Neural cell (in vitro differentiated cells): ENCODE data around the gene CNTN4. TPM values are rescaled to one million over a fixed set of nuclear protein-coding genes. Genes with fewer than 3 reads are reported as not detected.

Experiments used
- H2AFZ ChIP-seq: fragments of 200-600, 300-800 bp; sonication (generic), shearing (Covaris generic); 2 replicates; pipeline ENCODE4 v1.6.0; 2014; ENCODE audit warnings: low read depth, mild to moderate bottlenecking, antibody characterized with exemption, low read length, moderate library complexity
- H3F3A ChIP-seq: fragments of 200-600 bp; shearing (Covaris generic); 2 replicates; pipeline ENCODE4 v1.6.1; 2016; ENCODE audit warnings: mild to moderate bottlenecking, moderate library complexity, mixed read lengths, antibody characterized with exemption, low read length; ENCODE audit not compliant: insufficient read depth, poor library complexity, severe bottlenecking
- H3K27ac ChIP-seq: fragments of 200-600, 300-800 bp; sonication (generic), shearing (Covaris generic); 2 replicates; pipeline ENCODE4 v1.5.1; 2014; ENCODE audit warnings: mild to moderate bottlenecking, low read length, moderate library complexity
- H3K27me3 ChIP-seq: fragments of 300-800, 200-600 bp; sonication (generic), shearing (Covaris generic); 2 replicates; pipeline ENCODE4 v1.6.0; 2014; ENCODE audit warnings: mild to moderate bottlenecking, low read depth, low read length, moderate library complexity; ENCODE audit not compliant: insufficient read depth
- H3K36me3 ChIP-seq: fragments of 300-800, 200-600 bp; sonication (generic), shearing (Covaris generic); 2 replicates; pipeline ENCODE4 v1.5.1; 2014; ENCODE audit warnings: mild to moderate bottlenecking, antibody characterized with exemption, low read length, moderate library complexity; ENCODE audit not compliant: insufficient read depth
- H3K4me2 ChIP-seq: fragments of 300-800, 200-600 bp; sonication (generic), shearing (Covaris generic); 2 replicates; pipeline ENCODE4 v1.6.0; 2014; ENCODE audit warnings: mild to moderate bottlenecking, low read length
- H3K4me3 ChIP-seq: fragments of 300-800, 200-600 bp; sonication (generic), shearing (Covaris generic); 2 replicates; pipeline ENCODE4 v1.5.1; 2014; ENCODE audit warnings: mild to moderate bottlenecking, low read length, moderate library complexity
- H3K79me2 ChIP-seq: fragments of 200-600 bp; shearing (Covaris generic); replicated peaks from 2 replicates; pipeline ENCODE4 v1.6.0; 2014; ENCODE audit warnings: mild to moderate bottlenecking, low read length, moderate library complexity; ENCODE audit not compliant: insufficient read depth
- H3K9ac ChIP-seq: fragments of 300-800, 200-600 bp; sonication (generic), shearing (Covaris generic); 2 replicates; pipeline ENCODE4 v1.6.1; 2016; ENCODE audit warnings: mild to moderate bottlenecking, low read length, mixed read lengths
- H3K9me2 ChIP-seq: fragments of 200-600 bp; shearing (Covaris generic); 2 replicates; pipeline ENCODE4 v1.6.1; 2016; ENCODE audit warnings: mild to moderate bottlenecking, low read length, mixed read lengths; ENCODE audit not compliant: insufficient read depth
- H3K9me3 ChIP-seq: fragments of 200-600, 300-800 bp; sonication (generic), shearing (Covaris generic); 2 replicates; pipeline ENCODE4 v1.6.1; 2016; ENCODE audit warnings: mild to moderate bottlenecking, mixed run types, low read length, moderate library complexity, mixed read lengths
- H4K20me1 ChIP-seq: fragments of 200-600 bp; shearing (Covaris generic); 2 replicates; pipeline ENCODE4 v1.6.1; 2016; ENCODE audit warnings: mild to moderate bottlenecking, mixed run types; ENCODE audit not compliant: insufficient read depth
- CTCF ChIP-seq: fragments of 450-650 bp; IDR thresholded peaks from 2 replicates; pipeline ENCODE4 v1.5.1; 2014; ENCODE audit warnings: antibody characterized with exemption, mild to moderate bottlenecking, moderate library complexity; ENCODE audit not compliant: poor library complexity, severe bottlenecking
- EP300 ChIP-seq: fragments of 450-650 bp; conservative IDR thresholded peaks from 2 replicates; pipeline ENCODE4 v1.6.1; 2014; ENCODE audit warnings: antibody characterized with exemption, mild to moderate bottlenecking, moderate library complexity; ENCODE audit not compliant: poor library complexity, severe bottlenecking
- EZH2 ChIP-seq: fragments of 200-600, 300-800 bp; shearing (Covaris generic), sonication (generic); IDR thresholded peaks from 2 replicates; pipeline ENCODE4 v1.6.1; 2014; ENCODE audit warnings: antibody characterized with exemption, low read length, borderline replicate concordance, mild to moderate bottlenecking; ENCODE audit not compliant: insufficient read depth, poor library complexity, severe bottlenecking
- MXI1 ChIP-seq: fragments of 450-650 bp; conservative IDR thresholded peaks from 2 replicates; pipeline ENCODE4 v1.6.1; 2014; ENCODE audit warnings: antibody characterized with exemption, mild to moderate bottlenecking; ENCODE audit not compliant: poor library complexity, severe bottlenecking
- POLR2AphosphoS5 ChIP-seq: IDR thresholded peaks from 2 replicates; pipeline ENCODE4 v1.6.1; 2012
- RAD21 ChIP-seq: fragments of 450-650 bp; conservative IDR thresholded peaks from 2 replicates; pipeline ENCODE4 v1.6.1; 2014; ENCODE audit warnings: antibody characterized with exemption, mild to moderate bottlenecking, moderate library complexity
- REST ChIP-seq: IDR thresholded peaks from 2 replicates; pipeline ENCODE4 v1.6.1; 2012; ENCODE audit warnings: borderline replicate concordance
- SMC3 ChIP-seq: fragments of 450-650 bp; conservative IDR thresholded peaks from 2 replicates; pipeline ENCODE4 v1.6.1; 2014; ENCODE audit warnings: antibody characterized with exemption, mild to moderate bottlenecking, moderate library complexity; ENCODE audit not compliant: poor library complexity
- TAF1 ChIP-seq: IDR thresholded peaks from 2 replicates; pipeline ENCODE4 v1.6.1; 2012; ENCODE audit warnings: low read depth
- polyA plus RNA-seq: library from polyadenylated mRNA; depleted of rRNA; stranded (reverse); fragments of >200 nt; gene quantifications from 2 replicates; pipeline ENCODE4 v1.2.3, GENCODE V29; 2014

Gene CNTN4
- polyA plus RNA-seq, 1 donor from 2014 or later: 10.6 TPM

- no peaks in the 10 kb centered on the region for H3K9me3 ChIP-seq
- no peak overlapping the region for H3K27ac ChIP-seq
- no peaks in the 10 kb centered on the region for H4K20me1 ChIP-seq
- H3K36me3 ChIP-seq: no peaks in the 10 kb centered on the region
- TF ChIP-seq CTCF: no peak
- no peak for TF ChIP-seq EZH2
- no peak for TF ChIP-seq MXI1
- TF ChIP-seq RAD21: no peak
- no peak for TF ChIP-seq REST
- TF ChIP-seq POLR2AphosphoS5: no peak
- TF ChIP-seq EP300: no peak
- TF ChIP-seq TAF1: no peak
- no peak for TF ChIP-seq SMC3
- H3K4me3 ChIP-seq: no peak overlapping the region
- no peak overlapping the region for H3K9ac ChIP-seq
- H3F3A ChIP-seq: no peaks in the 10 kb centered on the region
- no peaks in the 10 kb centered on the region for H3K27me3 ChIP-seq
- H3K79me2 ChIP-seq: no peaks in the 10 kb centered on the region
- H2AFZ ChIP-seq: no peak overlapping the region
- H3K9me2 ChIP-seq: no peaks in the 10 kb centered on the region
- H3K4me2 ChIP-seq: no peak overlapping the region
These were observed 748.6 kb downstream of the CNTN4 start for GRCh38 chr3:2847062-2847841.

- H4K20me1 ChIP-seq: no peaks in the 10 kb centered on the region
- H3K36me3 ChIP-seq: no peaks in the 10 kb centered on the region
- no peaks in the 10 kb centered on the region for H3K9me2 ChIP-seq
- H3F3A ChIP-seq: no peaks in the 10 kb centered on the region
- no peak for TF ChIP-seq EZH2
- TF ChIP-seq REST: no peak
- no peak for TF ChIP-seq MXI1
- no peak for TF ChIP-seq TAF1
- TF ChIP-seq CTCF: no peak
- no peak for TF ChIP-seq POLR2AphosphoS5
- no peak for TF ChIP-seq EP300
- TF ChIP-seq SMC3: no peak
- no peaks in the 10 kb centered on the region for H3K79me2 ChIP-seq
- no peak overlapping the region for H3K27ac ChIP-seq
- H3K27me3 ChIP-seq: no peaks in the 10 kb centered on the region
- H3K4me3 ChIP-seq: no peak overlapping the region
- no peak overlapping the region for H3K9ac ChIP-seq
- H3K4me2 ChIP-seq: no peak overlapping the region
- H2AFZ ChIP-seq: no peak overlapping the region
- H3K9me3 ChIP-seq: no peaks in the 10 kb centered on the region
These were observed 750.4 kb downstream of the CNTN4 start for GRCh38 chr3:2849092-2849491.
